ENCODE data around the gene VDAC1. TPM values are rescaled to one million over a fixed set of nuclear protein-coding genes. Genes with fewer than 3 reads are reported as not detected.

The VDAC1 gene
- polyA plus RNA-seq, 3 donors from 2014 or later, result 107 to 119 (median 111) TPM

DNA sequence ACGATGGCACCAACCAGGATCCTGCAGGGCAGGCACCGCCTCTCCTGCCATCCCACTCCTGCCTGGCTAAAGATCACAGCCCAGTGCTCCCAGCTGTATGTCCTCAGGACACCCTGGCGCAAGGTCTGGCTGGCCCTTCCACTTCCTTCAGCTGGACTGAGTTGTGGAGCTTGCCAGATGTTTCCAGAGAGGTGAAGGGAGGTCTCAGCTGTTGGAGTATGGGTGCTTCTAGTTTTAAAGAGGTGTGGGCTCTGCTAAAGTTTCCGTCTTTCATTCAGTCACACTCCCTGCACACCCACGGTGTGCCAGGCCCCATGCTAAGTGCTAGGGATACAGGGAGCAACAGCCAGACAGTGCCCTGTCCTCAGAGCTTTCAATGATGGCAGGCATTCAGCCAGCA lies 70.5 kb downstream of the VDAC1 start:
- H3K9me3 Mint-ChIP-seq, result no peaks in the 10 kb centered on the region
- H3K27ac Mint-ChIP-seq, result peak overlapping the region in 1 of 6 donors; percentile 17
- peaks cover under 1 to 2% (median 2%) of the 10 kb centered on the region in 3 donors for H3K27me3 Mint-ChIP-seq (ENCODE audit: low read depth in 3 of 3)
- H3K4me3 Mint-ChIP-seq, result no peak overlapping the region
- peaks cover 10 to 22% of the 10 kb centered on the region in 2 donors for H3K4me1 Mint-ChIP-seq
- DNase-seq, result no peak
- no peaks in the 10 kb centered on the region for H3K36me3 Mint-ChIP-seq

GRCh38 chr5:133933670-133934295 lies 71.0 kb downstream of the VDAC1 start:
- Mint-ChIP-seq H3K9me3 (no peaks in the 10 kb centered on the region), H3K4me3 (no peak overlapping the region), H3K27ac (no peak overlapping the region), H3K27me3 (ENCODE audit: low read depth in 3 of 3) (peaks cover 2% of the 10 kb centered on the region in 3 donors), H3K36me3 (no peaks in the 10 kb centered on the region), H3K4me1 (peaks cover 10 to 22% of the 10 kb centered on the region in 2 donors)
- no peak for DNase-seq

DNA sequence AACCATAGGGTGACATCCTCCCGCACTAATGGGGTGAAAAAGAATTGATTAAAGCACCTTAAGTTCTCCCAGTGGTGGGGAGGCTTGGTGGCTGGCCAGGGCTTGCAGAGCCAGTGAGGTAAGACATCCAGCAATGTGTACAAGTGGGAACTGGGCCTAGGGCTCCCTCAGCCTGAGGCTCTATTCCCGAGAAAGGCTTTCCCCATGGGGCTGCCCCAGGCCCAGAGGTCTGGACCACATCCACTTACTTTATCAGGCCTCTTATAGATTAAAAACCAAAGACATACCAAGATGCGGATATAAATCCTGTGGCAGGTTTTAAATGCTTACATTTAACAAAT lies 71.6 kb downstream of the VDAC1 start:
- no peak overlapping the region for H3K4me3 Mint-ChIP-seq
- H3K4me1 Mint-ChIP-seq, result peaks cover 10 to 22% of the 10 kb centered on the region in 2 donors
- peak overlapping the region in 1 of 6 donors; percentile 40 for H3K27ac Mint-ChIP-seq
- no peaks in the 10 kb centered on the region for H3K9me3 Mint-ChIP-seq
- H3K36me3 Mint-ChIP-seq, result no peaks in the 10 kb centered on the region
- DNase-seq, result no peak
- H3K27me3 Mint-ChIP-seq (ENCODE audit: low read depth in 3 of 3), result peaks cover 2% of the 10 kb centered on the region in 3 donors

DNA sequence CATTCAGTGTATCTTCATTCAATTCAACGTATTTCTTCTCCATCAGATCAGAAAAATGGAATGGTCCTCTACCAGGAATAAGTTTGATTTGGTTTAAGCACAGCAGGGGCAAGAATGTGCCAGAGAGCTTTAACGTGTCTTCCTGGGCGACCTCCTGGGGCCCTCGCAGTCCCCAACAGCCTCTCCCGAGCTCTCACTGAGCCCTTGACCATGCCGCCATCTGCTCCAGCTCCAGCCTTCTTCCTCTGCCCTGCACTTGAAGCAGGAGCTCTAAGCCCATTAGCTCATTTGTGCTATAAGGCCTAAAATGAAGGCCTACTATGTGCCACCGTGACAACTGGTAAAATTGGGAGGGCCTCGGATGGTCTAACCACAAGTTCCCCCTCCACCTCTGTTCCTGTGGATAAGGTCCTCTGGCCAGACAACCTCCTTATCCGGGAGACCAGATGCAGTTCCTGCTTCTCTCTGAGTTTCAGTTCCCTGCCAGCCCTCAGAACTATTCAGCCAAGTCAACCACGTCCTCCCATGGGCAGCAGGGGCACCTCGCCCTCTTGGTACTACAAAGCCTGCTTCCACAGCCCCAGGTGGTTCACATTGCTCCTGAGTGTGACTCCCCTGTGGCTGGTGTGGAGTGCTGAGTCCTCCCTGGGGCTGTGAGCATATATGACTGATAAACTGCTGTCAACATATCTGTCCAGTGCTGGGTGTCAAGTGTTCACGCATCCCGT lies 72.2 kb downstream of the VDAC1 start:
- H3K4me1 Mint-ChIP-seq, result peaks cover 10 to 22% of the 10 kb centered on the region in 2 donors
- H3K9me3 Mint-ChIP-seq, result no peaks in the 10 kb centered on the region
- no peak overlapping the region for H3K4me3 Mint-ChIP-seq
- no peaks in the 10 kb centered on the region for H3K36me3 Mint-ChIP-seq
- H3K27me3 Mint-ChIP-seq (ENCODE audit: low read depth in 3 of 3), result peaks cover 2 to 5% (median 2%) of the 10 kb centered on the region in 3 donors
- no peak for DNase-seq
- H3K27ac Mint-ChIP-seq, result peak overlapping the region in 2 of 6 donors; percentile 16 to 40

DNA sequence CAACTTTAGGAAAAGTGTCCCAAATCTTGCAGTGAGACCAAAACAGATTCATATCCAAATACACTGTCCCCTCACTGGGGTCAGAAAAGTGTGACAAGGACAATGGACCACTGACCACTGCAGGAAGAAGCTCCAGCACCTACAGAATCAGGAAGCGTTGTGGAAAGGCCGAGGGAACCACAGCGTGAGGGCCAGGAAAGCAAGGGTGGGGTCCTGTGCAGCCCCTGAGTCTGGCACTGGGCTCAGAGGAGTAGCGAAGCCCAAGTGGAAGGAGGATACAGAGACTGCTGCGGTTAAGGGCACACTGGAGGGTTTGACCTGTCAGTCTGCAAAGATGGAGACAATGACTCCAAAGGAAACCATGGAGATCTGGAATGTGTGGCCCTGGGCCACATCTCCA lies 73.2 kb downstream of the VDAC1 start:
- Mint-ChIP-seq H3K4me3 (no peak overlapping the region), H3K36me3 (no peaks in the 10 kb centered on the region)
- DNase-seq, result no peak

GRCh38 chr5:133930813-133931090 lies 74.0 kb downstream of the VDAC1 start:
- Mint-ChIP-seq H3K27ac (peak overlapping the region in 5 of 6 donors; percentile 69 to 88 (median 78)), H3K27me3 (ENCODE audit: low read depth in 3 of 3) (peaks cover 2 to 5% (median 5%) of the 10 kb centered on the region in 3 donors), H3K36me3 (no peaks in the 10 kb centered on the region), H3K9me3 (no peaks in the 10 kb centered on the region), H3K4me1 (peaks cover 10 to 22% of the 10 kb centered on the region in 2 donors), H3K4me3 (peak overlapping the region; percentile 73 to 84 (median 75))
- DNase-seq, result no peak

More for the DNA sequence above, 73.2 kb downstream of the VDAC1 start:
- Mint-ChIP-seq H3K27me3 (ENCODE audit: low read depth in 3 of 3) (peaks cover 2 to 5% (median 5%) of the 10 kb centered on the region in 3 donors), H3K9me3 (no peaks in the 10 kb centered on the region), H3K4me1 (peaks cover 10 to 22% of the 10 kb centered on the region in 2 donors), H3K27ac (peak overlapping the region in 2 of 6 donors; percentile 54 to 58)

- DNase-seq, result peak; percentile 59 to 67 (median 64)
- Mint-ChIP-seq H3K4me3 (peak overlapping the region; percentile 73 to 84 (median 75)), H3K36me3 (no peaks in the 10 kb centered on the region), H3K27ac (peak overlapping the region; percentile 44 to 88 (median 78)), H3K27me3 (ENCODE audit: low read depth in 3 of 3) (peaks cover 2 to 7% (median 5%) of the 10 kb centered on the region in 3 donors), H3K9me3 (no peaks in the 10 kb centered on the region), H3K4me1 (peaks cover 10 to 22% of the 10 kb centered on the region in 2 donors)
Observed at GRCh38 chr5:133930061-133930812, 74.5 kb downstream of the VDAC1 start.

- Mint-ChIP-seq H3K27ac (peak overlapping the region in 5 of 6 donors; percentile 56 to 83 (median 73)), H3K4me1 (peaks cover 10 to 22% of the 10 kb centered on the region in 2 donors), H3K27me3 (ENCODE audit: low read depth in 3 of 3) (peaks cover 2 to 6% (median 5%) of the 10 kb centered on the region in 3 donors), H3K36me3 (no peaks in the 10 kb centered on the region), H3K9me3 (no peaks in the 10 kb centered on the region), H3K4me3 (no peak overlapping the region)
- no peak for DNase-seq
Observed at GRCh38 chr5:133928587-133929393, 76.0 kb downstream of the VDAC1 start.

- Mint-ChIP-seq H3K4me3 (no peak overlapping the region), H3K36me3 (no peaks in the 10 kb centered on the region), H3K9me3 (no peaks in the 10 kb centered on the region), H3K27me3 (ENCODE audit: low read depth in 3 of 3) (peaks cover 2 to 6% (median 5%) of the 10 kb centered on the region in 3 donors), H3K27ac (peak overlapping the region in 1 of 6 donors; percentile 83), H3K4me1 (peaks cover 10 to 22% of the 10 kb centered on the region in 2 donors)
- DNase-seq, result no peak
Observed at GRCh38 chr5:133927300-133928180, 77.2 kb downstream of the VDAC1 start.

DNA sequence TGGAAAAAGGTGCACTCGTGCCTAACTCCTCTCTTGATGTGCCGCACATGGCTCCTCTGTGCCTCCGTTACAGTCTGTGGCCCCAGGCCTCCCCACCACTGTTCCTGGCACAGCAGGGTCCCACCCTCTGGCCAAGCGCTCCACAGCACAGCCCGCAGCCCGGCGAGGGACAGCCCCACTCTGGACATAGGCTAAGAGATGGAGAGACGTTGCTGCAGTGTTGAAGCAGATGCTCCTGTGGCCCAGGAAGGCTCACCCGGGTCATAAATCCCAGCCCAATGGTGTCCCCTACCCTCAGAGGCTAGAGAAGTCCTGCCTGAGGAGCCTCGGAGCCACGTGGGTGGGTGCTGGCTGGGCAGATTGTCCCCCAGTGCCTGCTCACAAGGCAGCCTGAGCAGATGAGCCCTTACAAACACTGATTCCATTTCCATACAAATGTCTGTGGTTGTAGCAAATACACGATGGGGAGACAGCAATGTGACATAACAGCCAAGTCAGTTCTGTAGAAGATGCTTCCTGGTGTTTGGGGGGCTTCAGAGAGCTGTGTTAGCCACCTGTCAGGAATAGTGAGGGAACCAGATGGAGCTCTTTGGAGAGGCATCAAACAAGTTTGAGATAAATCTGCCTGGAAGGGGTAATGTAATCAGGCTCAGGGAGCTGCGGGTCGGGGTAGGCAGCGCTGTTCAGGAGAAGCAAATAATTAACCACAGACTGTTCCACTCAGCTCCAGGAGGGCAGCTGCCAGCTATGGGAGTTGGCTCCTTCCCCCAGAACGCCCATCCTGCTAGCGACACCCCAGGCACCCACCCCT lies 78.1 kb downstream of the VDAC1 start:
- no peak for DNase-seq
- Mint-ChIP-seq H3K27ac (no peak overlapping the region), H3K36me3 (no peaks in the 10 kb centered on the region), H3K4me1 (peaks cover 10 to 22% of the 10 kb centered on the region in 2 donors), H3K4me3 (no peak overlapping the region), H3K9me3 (no peaks in the 10 kb centered on the region), H3K27me3 (ENCODE audit: low read depth in 3 of 3) (peaks cover 2 to 9% (median 3%) of the 10 kb centered on the region in 3 donors)

GRCh38 chr5:133925866-133926488 lies 78.8 kb downstream of the VDAC1 start:
- no peak for DNase-seq
- peaks cover 9 to 16% of the 10 kb centered on the region in 2 donors for H3K4me1 Mint-ChIP-seq
- H3K9me3 Mint-ChIP-seq, result no peaks in the 10 kb centered on the region
- no peak overlapping the region for H3K4me3 Mint-ChIP-seq
- peaks cover 2 to 9% (median 3%) of the 10 kb centered on the region in 3 donors for H3K27me3 Mint-ChIP-seq (ENCODE audit: low read depth in 3 of 3)
- H3K27ac Mint-ChIP-seq, result no peak overlapping the region
- no peaks in the 10 kb centered on the region for H3K36me3 Mint-ChIP-seq

DNA sequence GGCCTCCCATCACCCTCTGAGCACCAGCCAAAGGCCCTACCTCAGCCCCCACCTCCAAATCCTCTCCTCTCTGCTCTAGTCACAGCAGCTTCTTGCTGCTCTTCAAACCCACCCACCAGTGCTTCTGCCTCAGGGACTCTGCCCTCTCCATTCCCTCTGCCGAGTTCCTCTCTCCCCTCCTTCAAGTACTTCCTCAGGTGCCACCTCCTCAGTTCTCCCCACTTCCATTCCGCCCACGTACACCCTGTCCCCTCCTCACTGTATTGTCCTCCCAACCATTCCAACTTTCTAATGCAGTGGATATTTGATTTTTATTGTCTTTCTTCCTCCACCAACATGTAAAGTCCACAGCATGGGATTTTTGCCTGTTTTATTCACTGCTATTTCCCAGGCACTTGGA lies 79.5 kb downstream of the VDAC1 start:
- H3K27me3 Mint-ChIP-seq (ENCODE audit: low read depth in 3 of 3), result peaks cover 2 to 12% (median 3%) of the 10 kb centered on the region in 3 donors
- no peak overlapping the region for H3K27ac Mint-ChIP-seq
- H3K9me3 Mint-ChIP-seq, result no peaks in the 10 kb centered on the region
- no peaks in the 10 kb centered on the region for H3K36me3 Mint-ChIP-seq
- H3K4me1 Mint-ChIP-seq, result peaks cover 3 to 9% of the 10 kb centered on the region in 2 donors
- H3K4me3 Mint-ChIP-seq, result no peak overlapping the region
- no peak for DNase-seq
